Prostate gland (tissue), 2 donors: ENCODE data around the gene C14orf132. TPM values are rescaled to one million over a fixed set of nuclear protein-coding genes. Genes with fewer than 3 reads are reported as not detected.

Experiments
- DNase-seq: peaks from one replicate; pipeline ENCODE4 v3.0.0-alpha.2; 2019; ENCODE audit warnings: low spot score
- H3K27ac ChIP-seq, 2 donors: fragments of 200-600 bp; sonication (generic); 2 replicates each; pipeline ENCODE4 v1.5.1; 2017 to 2019
- H3K27me3 ChIP-seq: fragments of 200-600 bp; sonication (generic); replicated peaks from 2 replicates; pipeline ENCODE4 v1.5.1; 2019; ENCODE audit not compliant: insufficient read depth
- H3K36me3 ChIP-seq, 2 donors: fragments of 200-600 bp; sonication (generic); 1 replicate in 1 of 2; 2 replicates in 1 of 2; pipeline versions ENCODE4 v1.5.1 to v1.8.1; 2017 to 2019
- H3K4me1 ChIP-seq: fragments of 200-600 bp; sonication (generic); replicated peaks from 2 replicates; pipeline ENCODE4 v1.5.1; 2019
- H3K4me3 ChIP-seq, 2 donors: fragments of 200-600 bp; sonication (generic); 2 replicates each; pipeline ENCODE4 v1.5.1; 2017 to 2019
- H3K9me3 ChIP-seq: fragments of 200-600 bp; sonication (generic); 2 replicates; pipeline ENCODE4 v1.5.1; 2017
- POLR2A ChIP-seq: fragments of 450-650 bp; IDR thresholded peaks from one replicate; pipeline ENCODE4 v1.6.1; 2016; ENCODE audit warnings: antibody characterized with exemption, mild to moderate bottlenecking
- POLR2AphosphoS5 ChIP-seq: sonication (generic); formaldehyde crosslinking; IDR thresholded peaks from one replicate; pipeline ENCODE4 v1.6.1; 2017; ENCODE audit warnings: antibody characterized with exemption
- WGBS: methylation state at CpG from one replicate; pipeline ENCODE4 v1.1.5; 2018; 5-methylcytosine and 5-hydroxymethylcytosine counted together
- intact Hi-C: fragments of 100-400 bp; cut with DNase I; formaldehyde crosslinking; loops from one replicate; pipeline ENCODE4 v1.14.2; 2022
- total RNA-seq, 2 donors: library from RNA; depleted of rRNA; stranded (reverse); fragments of >200 nt; gene quantifications; one replicate each; pipeline ENCODE4 v1.1.0, GENCODE V29; 2016
- TF ChIP-seq, protein P1 (sequence below), 4 experiments: fragments of 200-600 bp in 2 of 4; fragments of 450-650 bp in 2 of 4; sonication (generic) in 2 of 4; IDR thresholded peaks; 1 replicate in 3 of 4; 2 replicates in 1 of 4; pipeline ENCODE4 v1.5.1; 2016 to 2019; ENCODE audit warnings: antibody characterized with exemption in 4 of 4, mild to moderate bottlenecking in 2 of 4, moderate library complexity in 2 of 4

The C14orf132 gene
- total RNA-seq, 2 donors from 2014 or later: 6.6 to 7.8 TPM

DNA sequence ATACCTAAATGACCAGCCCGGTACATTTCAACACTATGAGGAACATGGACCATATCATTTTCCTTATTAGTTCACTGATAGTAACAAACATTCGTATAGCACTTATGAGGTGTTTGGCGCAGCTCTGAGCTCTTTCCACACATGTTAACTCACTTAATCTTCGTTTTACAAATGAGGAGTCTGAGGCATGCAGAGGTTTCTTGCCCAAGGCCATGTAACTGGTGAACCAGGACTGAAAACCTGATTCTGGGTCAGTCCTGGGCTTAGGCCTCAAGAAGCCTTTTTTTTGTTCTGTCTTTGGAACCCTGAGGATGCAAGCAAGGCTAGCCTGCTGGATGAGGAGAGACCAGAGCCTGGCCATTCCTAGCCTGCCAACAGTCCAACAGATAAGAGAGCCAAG is 55.0 kb downstream of the C14orf132 start:
- intact Hi-C loops: no loop called here
- no peak overlapping the region for H3K4me3 ChIP-seq
- H3K36me3 ChIP-seq: no peaks in the 10 kb centered on the region
- TF ChIP-seq POLR2A (no peak), POLR2AphosphoS5 (no peak)
- TF ChIP-seq, protein P1, sequence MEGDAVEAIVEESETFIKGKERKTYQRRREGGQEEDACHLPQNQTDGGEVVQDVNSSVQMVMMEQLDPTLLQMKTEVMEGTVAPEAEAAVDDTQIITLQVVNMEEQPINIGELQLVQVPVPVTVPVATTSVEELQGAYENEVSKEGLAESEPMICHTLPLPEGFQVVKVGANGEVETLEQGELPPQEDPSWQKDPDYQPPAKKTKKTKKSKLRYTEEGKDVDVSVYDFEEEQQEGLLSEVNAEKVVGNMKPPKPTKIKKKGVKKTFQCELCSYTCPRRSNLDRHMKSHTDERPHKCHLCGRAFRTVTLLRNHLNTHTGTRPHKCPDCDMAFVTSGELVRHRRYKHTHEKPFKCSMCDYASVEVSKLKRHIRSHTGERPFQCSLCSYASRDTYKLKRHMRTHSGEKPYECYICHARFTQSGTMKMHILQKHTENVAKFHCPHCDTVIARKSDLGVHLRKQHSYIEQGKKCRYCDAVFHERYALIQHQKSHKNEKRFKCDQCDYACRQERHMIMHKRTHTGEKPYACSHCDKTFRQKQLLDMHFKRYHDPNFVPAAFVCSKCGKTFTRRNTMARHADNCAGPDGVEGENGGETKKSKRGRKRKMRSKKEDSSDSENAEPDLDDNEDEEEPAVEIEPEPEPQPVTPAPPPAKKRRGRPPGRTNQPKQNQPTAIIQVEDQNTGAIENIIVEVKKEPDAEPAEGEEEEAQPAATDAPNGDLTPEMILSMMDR (IDR thresholded peaks at IDR 0.05): no peak
- 97% methylated on average over 4 of the region's 4 CpGs for WGBS
- H3K27ac ChIP-seq: no peak overlapping the region
- no peaks in the 10 kb centered on the region for H3K4me1 ChIP-seq
- DNase-seq: no peak
- H3K9me3 ChIP-seq: no peaks in the 10 kb centered on the region
- H3K27me3 ChIP-seq: no peaks in the 10 kb centered on the region

DNA sequence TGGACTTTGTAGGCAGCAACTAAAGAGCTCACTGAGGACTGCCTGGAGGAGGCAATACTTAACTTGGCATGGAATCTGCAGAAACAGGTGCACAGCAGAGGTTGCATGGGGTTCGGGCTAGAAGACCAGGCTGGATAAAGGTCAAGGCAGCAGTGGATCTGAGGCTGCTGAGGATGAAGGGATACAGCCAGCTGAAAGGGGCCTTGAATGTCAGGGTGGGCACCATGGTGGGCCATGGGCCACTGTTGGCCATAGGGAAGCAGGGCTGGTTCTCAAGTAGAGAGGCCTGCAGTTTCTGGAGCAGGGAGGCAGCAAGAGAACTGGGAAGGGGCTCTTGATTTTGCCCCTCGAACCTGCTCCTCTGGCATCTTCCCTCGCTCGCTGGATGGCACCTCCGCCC is 55.5 kb downstream of the C14orf132 start:
- intact Hi-C loops: loop anchor here (5.0 kb wide), 1 partner anchor 62 kb away; no protein-coding TSS in a partner anchor
- Histone ChIP-seq H3K4me1 (no peaks in the 10 kb centered on the region), H3K27me3 (no peaks in the 10 kb centered on the region), H3K4me3 (no peak overlapping the region), H3K27ac (no peak overlapping the region), H3K36me3 (no peaks in the 10 kb centered on the region), H3K9me3 (no peaks in the 10 kb centered on the region)
- TF ChIP-seq, protein P1 (IDR thresholded peaks at IDR 0.05): no peak
- TF ChIP-seq POLR2AphosphoS5 (no peak), POLR2A (no peak)
- 97% methylated on average over 5 of the region's 5 CpGs for WGBS
- DNase-seq: no peak

DNA sequence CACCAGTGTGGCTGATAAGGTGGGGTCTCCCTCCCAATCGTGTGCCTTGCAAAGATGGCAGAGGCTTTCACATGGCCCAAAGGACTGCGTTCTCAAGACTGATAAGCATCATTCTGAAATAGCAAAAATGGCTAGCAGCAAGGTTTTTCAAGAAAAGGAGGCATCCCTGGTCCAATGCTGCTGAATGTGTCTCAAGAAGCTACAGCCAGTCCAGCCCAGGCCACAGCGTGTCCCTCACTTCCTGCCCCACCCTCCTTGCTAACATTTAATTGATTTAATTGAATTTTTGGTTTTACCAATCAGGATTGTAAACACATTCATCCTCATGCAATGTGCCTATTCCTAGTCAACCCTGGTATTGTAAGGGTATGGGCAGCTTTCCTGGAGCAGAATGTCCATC is 55.9 kb downstream of the C14orf132 start:
- 81% methylated on average over 3 of the region's 3 CpGs for WGBS
- no peak for TF ChIP-seq POLR2A
- TF ChIP-seq POLR2AphosphoS5: no peak
- TF ChIP-seq, protein P1 (IDR thresholded peaks at IDR 0.05): no peak
- DNase-seq: no peak
- intact Hi-C loops: loop anchor here (5.0 kb wide), 1 partner anchor 63 kb away; no protein-coding TSS in a partner anchor
- Histone ChIP-seq H3K27me3 (no peaks in the 10 kb centered on the region), H3K9me3 (no peaks in the 10 kb centered on the region), H3K4me3 (no peak overlapping the region), H3K27ac (no peak overlapping the region), H3K4me1 (no peaks in the 10 kb centered on the region), H3K36me3 (no peaks in the 10 kb centered on the region)

DNA sequence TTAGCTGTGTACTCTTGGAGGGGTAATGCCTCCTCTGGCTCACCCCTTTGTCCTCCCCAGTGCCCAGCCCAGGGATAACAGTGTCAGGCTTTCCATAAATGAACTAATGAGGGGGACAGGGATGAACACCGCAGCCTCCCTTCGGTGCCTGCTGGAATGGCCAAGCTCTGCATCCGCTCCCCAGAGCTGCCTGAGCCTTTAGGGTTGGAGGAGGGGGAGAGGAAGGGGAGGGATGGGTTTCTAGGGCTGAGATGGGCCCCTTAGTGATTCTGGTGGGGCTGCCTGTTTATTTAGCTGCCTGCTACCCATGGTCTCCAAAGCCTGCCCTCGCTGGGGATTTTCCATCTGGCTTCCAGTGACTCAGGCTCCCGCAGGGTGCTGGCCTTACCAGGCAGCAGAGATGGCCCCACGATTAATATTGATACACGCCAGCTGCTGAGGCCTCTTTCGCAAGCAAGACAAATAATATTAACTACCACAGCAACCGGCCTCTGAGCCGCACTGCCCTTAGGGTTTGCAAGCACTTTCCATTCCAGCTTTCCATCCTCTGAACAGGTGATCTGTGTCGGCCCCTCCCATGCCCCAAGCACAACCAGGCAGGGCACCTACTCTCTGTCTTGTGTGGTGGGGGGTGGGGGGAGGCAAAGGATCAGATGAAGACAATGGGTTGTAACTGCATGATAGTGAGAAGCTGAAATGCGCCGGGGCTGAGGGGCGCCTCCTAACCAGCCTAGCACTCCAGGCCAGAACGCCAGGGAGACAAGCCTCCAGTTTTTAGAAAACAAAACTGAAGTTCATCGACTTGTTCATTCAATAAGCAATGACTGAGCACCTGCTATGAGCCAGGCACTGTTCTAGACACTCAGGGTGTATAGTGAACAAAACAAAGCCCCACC is 56.7 kb downstream of the C14orf132 start:
- H3K4me3 ChIP-seq: no peak overlapping the region
- 43% methylated on average over 16 of the region's 16 CpGs for WGBS
- intact Hi-C loops: loop anchor here (5.0 kb wide), 1 partner anchor 64 kb away; no protein-coding TSS in a partner anchor
- no peaks in the 10 kb centered on the region for H3K36me3 ChIP-seq
- peak overlapping the region in 1 of 2 donors; percentile 35 for H3K27ac ChIP-seq
- TF ChIP-seq, protein P1 (IDR thresholded peaks at IDR 0.05): no peak
- no peaks in the 10 kb centered on the region for H3K27me3 ChIP-seq
- H3K9me3 ChIP-seq: no peaks in the 10 kb centered on the region
- no peaks in the 10 kb centered on the region for H3K4me1 ChIP-seq
- peak; percentile 27 for DNase-seq
